Suprapubic skin (tissue), 3 donors: ENCODE results near the gene OCIAD1.
"Not testable (repeated sequence)": the region's sequence is repeated elsewhere in the genome, so short reads cannot be mapped to it uniquely, and the experiment has no call there.

Source experiments
- CTCF ChIP-seq, 2 donors: fragments of 200-600 bp in 1 of 2; fragments of 450-650 bp in 1 of 2; sonication (generic) in 1 of 2; IDR thresholded peaks; one replicate each; pipeline ENCODE4 v1.5.1; 2016 to 2019; ENCODE audit warnings: antibody characterized with exemption in 2 of 2, mild to moderate bottlenecking in 1 of 2, moderate library complexity in 1 of 2
- EP300 ChIP-seq: sonication (generic); formaldehyde crosslinking; IDR thresholded peaks from one replicate; pipeline ENCODE4 v1.6.1; 2017; ENCODE audit warnings: antibody characterized with exemption

DNA sequence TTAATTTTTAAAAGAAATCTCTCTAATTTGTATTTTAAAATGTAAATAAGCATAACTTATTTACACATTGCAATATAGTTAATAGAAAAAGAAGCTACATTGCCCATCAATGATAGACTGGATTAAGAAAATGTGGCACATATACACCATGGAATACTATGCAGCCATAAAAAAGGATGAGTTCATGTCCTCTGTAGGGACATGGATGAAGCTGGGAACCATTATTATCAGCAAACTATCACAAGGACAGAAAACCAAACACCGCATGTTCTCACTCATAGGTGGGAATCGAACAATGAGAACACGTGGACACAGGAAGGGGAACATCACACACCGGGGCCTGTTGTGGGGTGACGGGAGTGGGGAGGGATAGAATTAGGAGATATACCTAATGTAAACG lies 17.9 kb downstream of the OCIAD1 start:
- not testable (repeated sequence) for TF ChIP-seq CTCF (IDR thresholded peaks at IDR 0.05); EP300
